Astrocyte (in vitro differentiated cells and primary cell): ENCODE measurements around the gene PALLD. TPM values are rescaled to one million over a fixed set of nuclear protein-coding genes. Genes with fewer than 3 reads are reported as not detected.
A peak's percentile ranks its signal among the peaks of the same experiment; 100 is the strongest.

Experiments used
- DNase-seq: peaks from one replicate; pipeline ENCODE4 v3.0.0-alpha.2; 2010; ENCODE audit warnings: low read depth
- FAIRE-seq: peaks from 2 replicates; lab custom pipeline; 2011; peaks lifted over from hg19 to GRCh38; lab: Jason Lieb, UNC
- H2AFZ ChIP-seq: 2 replicates; pipeline ENCODE4 v1.6.0; 2012; ENCODE audit warnings: low read depth, low read length, inconsistent platforms
- H3K27ac ChIP-seq: 2 replicates; pipeline ENCODE4 v1.5.1; 2011; ENCODE audit warnings: low read depth, low read length, inconsistent platforms
- H3K27me3 ChIP-seq: 2 replicates; pipeline ENCODE4 v1.6.0; 2011; ENCODE audit warnings: low read length, inconsistent platforms; ENCODE audit not compliant: insufficient read depth
- H3K36me3 ChIP-seq: 2 replicates; pipeline ENCODE4 v1.5.1; 2011; ENCODE audit warnings: low read length, inconsistent platforms; ENCODE audit not compliant: insufficient read depth
- H3K4me1 ChIP-seq: 2 replicates; pipeline ENCODE4 v1.5.1; 2011; ENCODE audit warnings: low read length, inconsistent platforms; ENCODE audit not compliant: insufficient read depth
- H3K4me2 ChIP-seq: 2 replicates; pipeline ENCODE4 v1.6.0; 2012; ENCODE audit warnings: low read length, inconsistent platforms
- H3K4me3 ChIP-seq: 2 replicates; pipeline ENCODE4 v1.5.1; 2011; ENCODE audit warnings: low read depth, mild to moderate bottlenecking, low read length, inconsistent platforms; ENCODE audit not compliant: insufficient read depth
- H3K79me2 ChIP-seq: 2 replicates; pipeline ENCODE4 v1.6.0; 2012; ENCODE audit warnings: mild to moderate bottlenecking, low read length, inconsistent platforms; ENCODE audit not compliant: insufficient read depth
- H3K9ac ChIP-seq: 2 replicates; pipeline ENCODE4 v1.6.0; 2012; ENCODE audit warnings: mild to moderate bottlenecking, low read length, inconsistent platforms
- H3K9me3 ChIP-seq: 2 replicates; pipeline ENCODE4 v1.5.1; 2012; ENCODE audit warnings: low read depth, mild to moderate bottlenecking, low read length, inconsistent platforms; ENCODE audit not compliant: insufficient read depth
- H4K20me1 ChIP-seq: 2 replicates; pipeline ENCODE4 v1.6.0; 2012; ENCODE audit warnings: low read length, inconsistent platforms; ENCODE audit not compliant: insufficient read depth
- H3K27ac Mint-ChIP-seq: one replicate; pipeline ENCODE4 v1.8.0; 2021; ENCODE audit warnings: mild to moderate bottlenecking, mixed read lengths; ENCODE audit not compliant: unreplicated experiment
- H3K27me3 Mint-ChIP-seq: one replicate; pipeline ENCODE4 v1.8.0; 2021; ENCODE audit warnings: low read depth, mixed read lengths; ENCODE audit not compliant: unreplicated experiment
- H3K36me3 Mint-ChIP-seq: one replicate; pipeline ENCODE4 v1.8.0; 2021; ENCODE audit warnings: low read depth, mixed read lengths; ENCODE audit not compliant: unreplicated experiment
- H3K4me1 Mint-ChIP-seq: one replicate; pipeline ENCODE4 v1.8.0; 2021; ENCODE audit warnings: low read depth, mixed read lengths; ENCODE audit not compliant: unreplicated experiment
- H3K4me3 Mint-ChIP-seq: one replicate; pipeline ENCODE4 v1.8.0; 2021; ENCODE audit warnings: mild to moderate bottlenecking, moderate library complexity, mixed read lengths; ENCODE audit not compliant: unreplicated experiment
- H3K9me3 Mint-ChIP-seq: one replicate; pipeline ENCODE4 v1.8.0; 2021; ENCODE audit warnings: mild to moderate bottlenecking, mixed read lengths; ENCODE audit not compliant: unreplicated experiment
- EZH2 ChIP-seq: IDR thresholded peaks from 2 replicates; pipeline ENCODE4 v1.6.1; 2012; ENCODE audit warnings: mild to moderate bottlenecking, low read length, inconsistent platforms; ENCODE audit not compliant: insufficient read depth
- total RNA-seq: library from RNA; stranded (reverse); gene quantifications from 2 replicates; pipeline ENCODE4 v1.2.1, GENCODE V29; 2021
- TF ChIP-seq, protein P1 (sequence below): IDR thresholded peaks from 2 replicates; pipeline ENCODE4 v1.5.1; 2011; ENCODE audit warnings: low read depth, mild to moderate bottlenecking, inconsistent platforms, low read length, moderate library complexity; ENCODE audit not compliant: insufficient read depth

PALLD gene
- total RNA-seq, 1 donor from 2014 or later: 498 TPM

DNA sequence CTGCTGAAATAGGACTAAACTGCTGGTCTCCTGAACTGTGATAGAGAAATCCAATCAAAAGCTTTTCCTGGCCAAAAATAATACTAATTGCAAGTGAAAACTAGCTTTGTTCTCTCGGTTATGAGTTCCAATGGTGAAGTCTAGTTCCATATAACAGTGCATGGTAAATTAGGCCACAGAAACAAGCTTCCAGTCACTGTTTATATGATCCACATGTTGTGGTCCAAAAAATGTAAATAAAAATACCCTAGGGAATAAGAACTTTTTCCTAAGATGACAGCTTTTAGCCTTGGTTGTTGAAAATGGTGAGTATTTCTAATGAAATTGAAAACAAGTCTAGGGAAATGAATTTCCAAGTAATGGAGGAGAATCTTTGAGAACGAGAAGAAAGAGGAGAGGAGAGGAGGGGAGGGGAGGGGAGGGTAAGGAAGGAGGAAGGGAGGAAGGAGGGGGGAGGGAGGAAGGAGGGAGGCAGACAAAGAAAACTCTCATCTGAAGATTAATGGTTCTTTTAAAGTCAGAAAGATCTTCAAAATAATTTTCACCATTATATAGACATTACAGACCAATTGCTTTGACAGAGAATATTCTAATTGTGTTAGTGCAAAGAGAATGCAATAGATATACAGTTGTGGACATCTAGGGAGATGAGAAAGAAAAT, 26.1 kb downstream of the PALLD start:
- Histone ChIP-seq H2AFZ (no peak overlapping the region), H3K79me2 (no peaks in the 10 kb centered on the region), H3K36me3 (no peaks in the 10 kb centered on the region), H3K27ac (no peak overlapping the region), H3K27me3 (no peaks in the 10 kb centered on the region), H3K9ac (no peak overlapping the region), H3K4me3 (no peak overlapping the region), H3K4me2 (no peak overlapping the region), H4K20me1 (no peaks in the 10 kb centered on the region), H3K4me1 (peaks cover 10% of the 10 kb centered on the region), H3K9me3 (no peaks in the 10 kb centered on the region)
- H3K4me3 Mint-ChIP-seq: no peak overlapping the region
- no peak overlapping the region for H3K27ac Mint-ChIP-seq
- peaks cover 30% of the 10 kb centered on the region for H3K4me1 Mint-ChIP-seq
- no peak for TF ChIP-seq EZH2
- DNase-seq: no peak
- FAIRE-seq: no peak
- H3K9me3 Mint-ChIP-seq: peaks cover 2% of the 10 kb centered on the region
- no peaks in the 10 kb centered on the region for H3K27me3 Mint-ChIP-seq
- peaks cover 12% of the 10 kb centered on the region for H3K36me3 Mint-ChIP-seq

DNA sequence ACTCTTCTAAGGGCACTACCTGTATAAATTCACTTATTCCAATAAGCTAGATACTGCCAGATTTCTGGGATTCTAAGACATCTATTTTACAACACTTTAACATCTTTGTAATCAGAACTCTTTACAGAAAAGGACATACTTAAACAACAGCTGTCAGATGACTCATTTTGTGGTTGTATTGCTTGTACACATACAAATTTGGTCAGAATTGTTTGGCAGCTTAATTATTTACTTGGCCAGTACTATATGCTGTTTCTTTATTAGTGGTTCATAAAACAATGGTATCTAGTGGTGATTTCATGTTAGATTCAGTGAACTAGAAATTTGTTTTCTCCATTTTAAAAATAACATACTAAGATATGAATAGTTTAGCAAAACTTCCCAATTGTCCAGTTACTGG, 27.2 kb downstream of the PALLD start:
- H3K4me1 ChIP-seq: peaks cover 16% of the 10 kb centered on the region
- no peaks in the 10 kb centered on the region for H4K20me1 ChIP-seq
- H3K27me3 Mint-ChIP-seq: no peaks in the 10 kb centered on the region
- no peak for TF ChIP-seq EZH2
- TF ChIP-seq, protein P1, sequence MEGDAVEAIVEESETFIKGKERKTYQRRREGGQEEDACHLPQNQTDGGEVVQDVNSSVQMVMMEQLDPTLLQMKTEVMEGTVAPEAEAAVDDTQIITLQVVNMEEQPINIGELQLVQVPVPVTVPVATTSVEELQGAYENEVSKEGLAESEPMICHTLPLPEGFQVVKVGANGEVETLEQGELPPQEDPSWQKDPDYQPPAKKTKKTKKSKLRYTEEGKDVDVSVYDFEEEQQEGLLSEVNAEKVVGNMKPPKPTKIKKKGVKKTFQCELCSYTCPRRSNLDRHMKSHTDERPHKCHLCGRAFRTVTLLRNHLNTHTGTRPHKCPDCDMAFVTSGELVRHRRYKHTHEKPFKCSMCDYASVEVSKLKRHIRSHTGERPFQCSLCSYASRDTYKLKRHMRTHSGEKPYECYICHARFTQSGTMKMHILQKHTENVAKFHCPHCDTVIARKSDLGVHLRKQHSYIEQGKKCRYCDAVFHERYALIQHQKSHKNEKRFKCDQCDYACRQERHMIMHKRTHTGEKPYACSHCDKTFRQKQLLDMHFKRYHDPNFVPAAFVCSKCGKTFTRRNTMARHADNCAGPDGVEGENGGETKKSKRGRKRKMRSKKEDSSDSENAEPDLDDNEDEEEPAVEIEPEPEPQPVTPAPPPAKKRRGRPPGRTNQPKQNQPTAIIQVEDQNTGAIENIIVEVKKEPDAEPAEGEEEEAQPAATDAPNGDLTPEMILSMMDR: no peak
- no peaks in the 10 kb centered on the region for H3K36me3 ChIP-seq
- no peak overlapping the region for H3K4me3 Mint-ChIP-seq
- no peak overlapping the region for H3K9ac ChIP-seq
- H2AFZ ChIP-seq: no peak overlapping the region
- H3K79me2 ChIP-seq: no peaks in the 10 kb centered on the region
- H3K4me1 Mint-ChIP-seq: peaks cover 40% of the 10 kb centered on the region
- DNase-seq (peak; percentile 89), FAIRE-seq (no peak)
- no peak overlapping the region for H3K4me2 ChIP-seq
- peak overlapping the region; percentile 50 for H3K27ac Mint-ChIP-seq
- H3K4me3 ChIP-seq: no peak overlapping the region
- H3K27ac ChIP-seq: no peak overlapping the region
- no peaks in the 10 kb centered on the region for H3K27me3 ChIP-seq
- peaks cover 2% of the 10 kb centered on the region for H3K9me3 Mint-ChIP-seq
- no peaks in the 10 kb centered on the region for H3K9me3 ChIP-seq
- peaks cover 7% of the 10 kb centered on the region for H3K36me3 Mint-ChIP-seq

DNA sequence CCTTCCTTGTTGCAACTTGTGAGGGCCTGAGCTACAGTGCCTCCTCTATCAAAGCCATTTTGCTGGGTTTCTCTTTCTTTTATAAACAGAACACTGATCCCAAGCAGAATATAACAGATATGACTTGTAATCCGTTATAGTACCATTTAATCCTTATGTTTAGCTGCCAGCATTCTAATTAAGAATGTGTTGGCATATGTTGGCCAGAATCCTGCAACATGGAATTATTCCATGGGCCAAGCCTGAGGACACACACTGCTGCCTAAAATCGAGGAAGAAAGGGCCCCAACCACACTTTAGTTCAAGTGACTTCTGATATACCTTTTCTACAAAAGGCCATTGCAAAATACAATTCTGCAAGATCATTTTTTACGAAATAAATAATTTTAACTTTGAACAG, 28.0 kb downstream of the PALLD start:
- H3K4me2 ChIP-seq: no peak overlapping the region
- H3K27me3 ChIP-seq: no peaks in the 10 kb centered on the region
- DNase-seq: no peak
- H3K4me1 ChIP-seq: peaks cover 16% of the 10 kb centered on the region
- no peaks in the 10 kb centered on the region for H4K20me1 ChIP-seq
- H3K4me3 ChIP-seq: no peak overlapping the region
- H3K79me2 ChIP-seq: no peaks in the 10 kb centered on the region
- peaks cover 7% of the 10 kb centered on the region for H3K36me3 Mint-ChIP-seq
- peaks cover 40% of the 10 kb centered on the region for H3K4me1 Mint-ChIP-seq
- H3K27me3 Mint-ChIP-seq: no peaks in the 10 kb centered on the region
- H3K9me3 Mint-ChIP-seq: peaks cover 2% of the 10 kb centered on the region
- no peak overlapping the region for H3K4me3 Mint-ChIP-seq
- no peak overlapping the region for H2AFZ ChIP-seq
- TF ChIP-seq EZH2: no peak
- TF ChIP-seq, protein P1: no peak
- H3K36me3 ChIP-seq: no peaks in the 10 kb centered on the region
- no peak overlapping the region for H3K27ac ChIP-seq
- H3K9ac ChIP-seq: no peak overlapping the region
- no peak overlapping the region for H3K27ac Mint-ChIP-seq
- H3K9me3 ChIP-seq: no peaks in the 10 kb centered on the region
- FAIRE-seq: no peak
